Small intestine (tissue), 7 donors: ENCODE measurements around the gene PML. TPM values are rescaled to one million over a fixed set of nuclear protein-coding genes. Genes with fewer than 3 reads are reported as not detected.
A peak's percentile ranks its signal among the peaks of the same experiment; 100 is the strongest.

ENCODE experiments used
- DNase-seq, 2 donors: peaks; one replicate each; pipeline versions ENCODE4 v3.0.0 to v3.0.0-alpha.2; 2013
- FAIRE-seq: peaks from 2 replicates; lab custom pipeline; 2012; peaks lifted over from hg19 to GRCh38; lab: Jason Lieb, UNC
- H3K27ac ChIP-seq, 3 donors: one replicate each; pipeline ENCODE4 v1.5.1; 2013; ENCODE audit warnings: low read length in 2 of 3, mild to moderate bottlenecking in 2 of 3, control low read depth in 1 of 3, inconsistent platforms in 1 of 3, low read depth in 1 of 3, moderate library complexity in 1 of 3
- H3K27me3 ChIP-seq, 3 donors: one replicate each; pipeline ENCODE4 v1.6.1; 2013; ENCODE audit warnings: low read length in 3 of 3, inconsistent platforms in 1 of 3; ENCODE audit not compliant: control insufficient read depth in 3 of 3, insufficient read depth in 3 of 3
- H3K36me3 ChIP-seq, 3 donors: one replicate each; pipeline ENCODE4 v1.6.1; 2013; ENCODE audit warnings: low read length in 3 of 3, inconsistent platforms in 1 of 3, low read depth in 1 of 3, mild to moderate bottlenecking in 1 of 3, moderate library complexity in 1 of 3; ENCODE audit not compliant: control insufficient read depth in 3 of 3, insufficient read depth in 2 of 3
- H3K4me1 ChIP-seq, 3 donors: one replicate each; pipeline ENCODE4 v1.6.1; 2013; ENCODE audit warnings: low read length in 2 of 3, inconsistent platforms in 1 of 3, low read depth in 1 of 3, mild to moderate bottlenecking in 1 of 3, moderate library complexity in 1 of 3; ENCODE audit not compliant: control insufficient read depth in 3 of 3, insufficient read depth in 2 of 3
- H3K4me3 ChIP-seq, 3 donors: one replicate each; pipeline ENCODE4 v1.5.1; 2013; ENCODE audit warnings: low read length in 3 of 3, control low read depth in 1 of 3, inconsistent platforms in 1 of 3, low read depth in 1 of 3, mild to moderate bottlenecking in 1 of 3, moderate library complexity in 1 of 3
- H3K9me3 ChIP-seq, 2 donors: one replicate each; pipeline ENCODE4 v1.6.1; 2013; ENCODE audit warnings: low read depth in 1 of 2, low read length in 1 of 2; ENCODE audit not compliant: control insufficient read depth in 2 of 2, insufficient read depth in 1 of 2
- WGBS, 3 donors: extraction: QIAGEN DNeasy Blood & Tissue Kit; methylation state at CpG; one replicate each; pipeline ENCODE4 v1.1.7; 2013; 5-methylcytosine and 5-hydroxymethylcytosine counted together
- polyA plus RNA-seq, 4 donors: library from polyadenylated mRNA; stranded (reverse) in 3 of 4; unstranded in 1 of 4; fragments of 200-250 nt in 3 of 4; fragments of 120-200 nt in 1 of 4; gene quantifications; one replicate each; pipeline versions ENCODE4 v1.2.1 to v1.2.3, GENCODE V29; 2013
- donor health status: healthy with polysubstance abuse.
- donor health status: control.
- donor health status: control.
- donor health status: Bipolar disorder and iron deficiency.
- donor health status: healthy.

Gene PML
- polyA plus RNA-seq, 4 donors: 16.5 to 31.1 (median 26.1) TPM

DNA sequence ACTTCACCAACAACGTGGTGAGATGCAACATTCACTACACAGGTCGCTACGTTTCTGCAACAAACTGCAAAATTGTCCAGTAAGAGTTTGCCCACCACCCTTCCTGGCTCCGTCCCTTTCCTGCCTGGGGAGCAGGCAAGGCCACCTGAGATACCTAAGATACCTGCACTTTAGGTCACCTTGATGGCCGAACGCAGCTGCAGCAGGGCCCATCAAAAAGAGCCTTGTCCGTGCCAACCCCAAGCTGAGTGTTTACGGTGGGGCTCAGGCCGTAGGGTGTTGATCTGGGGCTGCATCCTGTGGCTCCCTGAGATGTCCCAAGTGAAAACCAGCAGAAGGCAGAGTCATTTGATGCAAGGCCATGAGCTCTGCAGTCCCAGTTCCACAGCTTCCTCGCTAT is 45.0 kb upstream of the PML start:
- DNase-seq: no peak
- H3K4me3 ChIP-seq: no peak overlapping the region
- no peaks in the 10 kb centered on the region for H3K9me3 ChIP-seq
- H3K4me1 ChIP-seq: peaks cover 0 to 15% (median 2%) of the 10 kb centered on the region in 3 donors
- WGBS, 3 donors: 88 to 90% (median 89%) methylated on average over 10 of the region's 10 CpGs
- FAIRE-seq: no peak
- no peak overlapping the region for H3K27ac ChIP-seq
- H3K27me3 ChIP-seq: no peaks in the 10 kb centered on the region
- H3K36me3 ChIP-seq: peaks cover 0 to 6% (median 0%) of the 10 kb centered on the region in 3 donors

GRCh38 chr15:73950479-73950830 is 44.1 kb upstream of the PML start:
- DNase-seq: no peak
- Histone ChIP-seq H3K4me1 (peaks cover 0 to 15% (median 2%) of the 10 kb centered on the region in 3 donors), H3K27ac (peak overlapping the region in 1 of 3 donors; percentile 87), H3K27me3 (no peaks in the 10 kb centered on the region), H3K9me3 (no peaks in the 10 kb centered on the region), H3K36me3 (peaks cover 0 to 6% (median 0%) of the 10 kb centered on the region in 3 donors), H3K4me3 (no peak overlapping the region)
- FAIRE-seq: no peak

DNA sequence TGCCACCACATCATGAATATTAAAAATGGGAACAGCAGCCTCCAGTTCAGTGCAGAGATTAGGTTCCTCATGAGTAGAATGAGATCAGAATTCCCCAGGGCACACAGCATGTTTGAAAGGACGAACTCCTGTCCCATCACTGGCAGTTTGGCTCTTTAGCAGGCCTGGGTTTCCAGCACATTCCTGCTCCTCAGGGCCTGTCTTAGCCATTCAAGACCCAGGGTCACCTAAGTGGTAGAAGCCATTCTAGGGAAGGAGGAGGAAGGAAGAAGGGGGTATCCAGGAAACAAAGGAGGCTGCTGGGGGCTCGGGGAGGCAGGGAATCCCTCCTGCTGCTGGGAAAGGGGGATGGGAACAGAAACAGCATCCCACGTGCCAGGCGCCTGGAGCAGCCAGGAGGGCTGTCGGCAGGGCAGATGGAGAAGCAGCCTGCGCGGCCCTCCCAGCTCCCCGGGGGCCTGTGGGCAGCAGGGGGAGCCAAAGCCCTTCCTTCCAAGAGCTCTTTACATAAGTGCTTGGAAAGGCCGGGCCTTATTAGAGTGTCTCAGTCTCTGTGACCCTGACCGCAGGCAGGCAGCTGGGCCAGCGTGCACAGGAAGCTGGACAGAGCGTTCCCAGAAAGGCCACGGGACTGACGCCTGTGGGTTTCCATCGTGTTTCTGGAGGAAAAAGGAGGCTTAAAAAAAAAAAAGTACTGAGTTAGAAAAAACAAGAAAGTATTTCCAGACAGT is 43.5 kb upstream of the PML start:
- no peak overlapping the region for H3K4me3 ChIP-seq
- peak overlapping the region in 2 of 3 donors; percentile 87 to 94 for H3K27ac ChIP-seq
- H3K27me3 ChIP-seq: no peaks in the 10 kb centered on the region
- H3K9me3 ChIP-seq: no peaks in the 10 kb centered on the region
- peaks cover 0 to 15% (median 2%) of the 10 kb centered on the region in 3 donors for H3K4me1 ChIP-seq
- FAIRE-seq (no peak), DNase-seq (peak; percentile 61 to 88)
- peaks cover 0 to 6% (median 0%) of the 10 kb centered on the region in 3 donors for H3K36me3 ChIP-seq
- WGBS, 3 donors: 13 to 20% (median 18%) methylated on average over 15 of the region's 15 CpGs

GRCh38 chr15:73951601-73952000 is 42.9 kb upstream of the PML start:
- Histone ChIP-seq H3K4me3 (no peak overlapping the region), H3K36me3 (peaks cover 0 to 6% (median 0%) of the 10 kb centered on the region in 3 donors), H3K4me1 (peaks cover 0 to 15% (median 2%) of the 10 kb centered on the region in 3 donors), H3K27me3 (no peaks in the 10 kb centered on the region), H3K27ac (peak overlapping the region; percentile 45 to 94 (median 87)), H3K9me3 (no peaks in the 10 kb centered on the region)
- FAIRE-seq: no peak
- DNase-seq: no peak
- WGBS, 3 donors: 61 to 77% (median 71%) methylated on average over 12 to 13 of the region's 13 CpGs

DNA sequence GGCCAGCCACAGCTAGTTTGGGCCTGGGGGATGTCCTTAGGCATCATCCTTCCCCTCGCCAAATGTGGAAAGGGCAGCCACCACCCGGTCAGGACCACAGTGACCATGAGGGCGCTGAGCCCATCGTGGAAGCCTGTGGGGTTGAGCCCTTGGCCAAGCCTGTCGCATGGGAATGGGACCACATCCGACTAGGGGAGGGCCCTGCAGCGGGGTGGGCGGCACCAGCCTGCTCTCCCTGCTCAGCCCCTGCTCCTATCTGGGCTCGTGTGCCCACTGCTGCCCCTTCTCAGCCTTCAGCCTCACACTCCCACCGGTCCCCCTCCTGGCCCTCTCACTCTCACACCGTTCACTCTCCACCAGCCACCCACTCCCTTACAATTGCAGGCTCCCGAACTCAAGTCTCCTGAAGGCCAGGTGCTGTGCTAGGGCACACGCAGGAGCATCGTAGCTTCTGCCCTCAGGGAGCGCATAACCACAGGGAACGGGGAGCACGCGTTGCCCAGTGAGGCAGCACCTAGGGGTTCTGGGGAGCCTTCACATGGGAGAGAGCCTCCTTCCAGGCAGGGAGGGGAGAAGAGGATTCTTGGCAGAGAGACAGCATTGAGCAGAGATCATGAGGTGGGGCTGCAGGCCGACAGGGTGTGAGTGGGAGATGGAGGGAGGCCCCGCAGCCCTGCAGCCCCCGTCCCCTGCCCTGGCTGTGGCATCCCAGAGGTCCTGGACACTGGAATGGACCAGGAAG is 42.2 kb upstream of the PML start:
- 83 to 92% (median 90%) methylated on average over 21 of the region's 21 CpGs for WGBS, 3 donors
- Histone ChIP-seq H3K4me1 (peaks cover 0 to 15% (median 2%) of the 10 kb centered on the region in 3 donors), H3K36me3 (peaks cover 0 to 6% (median 0%) of the 10 kb centered on the region in 3 donors), H3K9me3 (no peaks in the 10 kb centered on the region), H3K27me3 (no peaks in the 10 kb centered on the region), H3K4me3 (no peak overlapping the region), H3K27ac (peak overlapping the region in 2 of 3 donors; percentile 87 to 94)
- no peak for DNase-seq
- FAIRE-seq: no peak

DNA sequence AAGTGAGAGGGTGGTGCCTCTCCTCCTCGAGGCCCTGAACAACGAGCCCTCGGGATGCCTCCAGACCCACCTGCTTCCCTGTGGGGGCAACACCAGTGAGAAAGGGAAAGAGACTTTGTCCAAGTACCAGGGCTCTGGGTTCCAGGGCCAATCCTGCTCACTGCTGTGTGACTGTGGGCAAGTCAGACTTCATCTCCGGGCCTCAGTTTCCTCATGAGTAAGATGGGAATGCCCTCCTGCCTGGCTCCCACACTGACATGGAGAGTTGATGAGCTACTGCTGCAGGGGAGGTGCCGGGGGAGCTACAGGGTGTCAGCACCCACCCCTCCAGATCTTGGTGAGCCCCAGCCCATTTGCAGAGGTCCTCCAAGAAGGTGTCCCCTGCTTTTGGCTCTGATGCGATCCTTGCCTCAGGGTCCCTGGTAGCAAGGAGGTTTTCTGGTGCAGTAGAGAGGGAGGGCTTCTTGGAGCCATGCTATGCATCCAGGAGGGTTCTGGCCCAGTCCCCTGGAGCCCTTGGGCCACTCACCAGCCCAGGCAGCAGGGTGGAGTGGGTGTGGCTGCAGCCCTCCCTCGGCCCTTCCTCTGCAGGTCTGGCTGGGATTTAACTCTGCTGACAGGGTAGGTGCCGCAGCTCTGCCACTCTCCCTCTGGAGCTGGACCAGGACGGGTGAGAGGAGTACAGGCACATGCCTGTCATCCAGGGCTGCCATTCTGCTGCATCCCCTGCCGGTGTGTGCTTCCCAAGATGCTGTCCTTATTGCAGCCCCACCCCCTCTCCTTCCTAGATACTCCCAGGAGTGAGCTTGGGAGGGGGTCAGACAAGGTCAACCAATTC is 41.4 kb upstream of the PML start:
- Histone ChIP-seq H3K27me3 (no peaks in the 10 kb centered on the region), H3K4me3 (no peak overlapping the region), H3K4me1 (peaks cover 0 to 15% (median 2%) of the 10 kb centered on the region in 3 donors), H3K9me3 (no peaks in the 10 kb centered on the region), H3K27ac (no peak overlapping the region), H3K36me3 (peaks cover 0 to 6% (median 0%) of the 10 kb centered on the region in 3 donors)
- no peak for FAIRE-seq
- no peak for DNase-seq
- 81 to 90% (median 81%) methylated on average over 10 of the region's 10 CpGs for WGBS, 3 donors

- Histone ChIP-seq H3K4me3 (no peak overlapping the region), H3K27me3 (no peaks in the 10 kb centered on the region), H3K36me3 (peaks cover 0 to 3% (median 0%) of the 10 kb centered on the region in 3 donors), H3K9me3 (no peaks in the 10 kb centered on the region), H3K27ac (no peak overlapping the region), H3K4me1 (peaks cover 0 to 15% (median 2%) of the 10 kb centered on the region in 3 donors)
- FAIRE-seq: no peak
- WGBS, 3 donors: 67 to 83% (median 74%) methylated on average over 26 to 27 of the region's 27 CpGs
- no peak for DNase-seq
Measured at GRCh38 chr15:73954188-73955145, 40.0 kb upstream of the PML start.
